Esophagus squamous epithelium (tissue), 5 donors: ENCODE data around the gene KRTAP10-9. TPM values are rescaled to one million over a fixed set of nuclear protein-coding genes. Genes with fewer than 3 reads are reported as not detected.

Experiments used
- DNase-seq: peaks from one replicate; lab custom pipeline; 2025; lab: John Stamatoyannopoulos, UW
- H3K27ac ChIP-seq, 4 donors: fragments of 200-600 bp; sonication (generic); one replicate each; pipeline ENCODE4 v1.5.1; 2016 to 2019; ENCODE audit warnings: mild to moderate bottlenecking in 1 of 4
- H3K27me3 ChIP-seq, 4 donors: fragments of 200-600 bp; sonication (generic); 1 replicate in 3 of 4; 2 replicates in 1 of 4; pipeline versions ENCODE4 v1.5.1 to v1.6.0; 2017 to 2021; ENCODE audit warnings: antibody characterized with exemption in 1 of 4
- H3K36me3 ChIP-seq, 3 donors: fragments of 200-600 bp; sonication (generic); one replicate each; pipeline ENCODE4 v1.5.1; 2016 to 2019
- H3K4me1 ChIP-seq, 3 donors: fragments of 200-600 bp; sonication (generic); one replicate each; pipeline ENCODE4 v1.5.1; 2017 to 2019
- H3K4me3 ChIP-seq, 4 donors: fragments of 200-600 bp; sonication (generic); 1 replicate in 3 of 4; 2 replicates in 1 of 4; pipeline ENCODE4 v1.5.1; 2016 to 2019; ENCODE audit warnings: mild to moderate bottlenecking in 2 of 4, moderate library complexity in 1 of 4
- H3K9me3 ChIP-seq, 3 donors: fragments of 200-600 bp; sonication (generic); one replicate each; pipeline ENCODE4 v1.5.1; 2016 to 2019
- POLR2A ChIP-seq, 4 donors: fragments of 450-650 bp; IDR thresholded peaks; one replicate each; pipeline ENCODE4 v1.6.1; 2017; ENCODE audit warnings: antibody characterized with exemption in 4 of 4, mild to moderate bottlenecking in 4 of 4, moderate library complexity in 3 of 4
- WGBS, 2 donors: methylation state at CpG; one replicate each; pipeline ENCODE4 v1.1.5; 2018; 5-methylcytosine and 5-hydroxymethylcytosine counted together
- intact Hi-C: fragments of 100-400 bp; cut with DNase I; formaldehyde crosslinking; loops from one replicate; pipeline ENCODE4 v1.15.0; 2022
- total RNA-seq, 4 donors: library from RNA; depleted of rRNA; stranded (reverse); fragments of >200 nt; gene quantifications; one replicate each; pipeline ENCODE4 v1.1.0, GENCODE V29; 2016
- TF ChIP-seq, protein P1 (sequence below), 6 experiments: fragments of 450-650 bp in 4 of 6; fragments of 200-600 bp in 2 of 6; sonication (generic) in 2 of 6; IDR thresholded peaks; one replicate each; pipeline ENCODE4 v1.5.1; 2016 to 2019; ENCODE audit warnings: antibody characterized with exemption in 6 of 6, mild to moderate bottlenecking in 4 of 6, moderate library complexity in 4 of 6
- donor health status: DM: yes; HTN: yes; CAD: no.

The KRTAP10-9 gene
- total RNA-seq, 4 donors from 2014 or later = not detected

DNA sequence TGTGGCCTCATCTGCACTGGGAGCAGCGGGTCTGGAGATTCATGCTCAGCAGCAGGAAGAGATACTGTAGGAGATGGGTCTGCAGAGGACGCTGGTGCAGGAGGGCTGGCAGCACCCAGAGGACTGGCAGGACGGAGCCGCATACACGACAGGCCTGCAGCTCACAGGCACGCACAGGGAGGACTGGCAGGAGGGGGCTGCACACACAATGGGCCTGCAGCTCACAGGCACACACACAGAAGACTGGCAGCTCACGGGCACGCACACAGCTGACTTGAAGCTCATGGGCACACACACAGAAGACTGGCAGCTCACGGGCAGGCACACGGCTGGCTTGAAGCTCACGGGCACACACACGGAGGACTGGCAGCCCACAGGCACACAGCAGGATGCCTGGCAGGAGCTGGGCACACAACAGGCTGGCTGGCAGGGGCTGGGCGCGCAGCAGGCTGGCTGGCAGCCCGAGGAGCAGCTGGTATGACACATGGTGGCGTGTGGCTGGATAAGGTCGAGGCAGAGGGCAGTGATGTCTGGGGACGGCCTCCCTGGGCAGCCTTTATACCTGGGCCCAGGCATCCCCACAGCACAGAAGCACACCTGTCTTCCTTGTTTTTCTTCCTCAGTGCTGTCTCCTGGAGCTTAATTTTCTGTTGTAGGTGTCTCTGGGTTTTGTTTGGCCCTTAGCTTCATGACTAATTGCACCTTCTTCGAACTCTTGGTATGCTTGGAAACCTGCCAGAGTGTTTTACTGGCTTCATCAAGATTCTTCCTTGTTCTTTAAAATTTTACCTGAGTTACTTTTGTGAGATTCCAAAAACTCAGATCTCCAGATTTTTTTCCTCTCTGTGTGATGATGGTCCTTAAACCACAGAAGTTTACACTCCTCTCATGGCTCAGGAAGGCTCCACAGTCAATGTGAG is 39.8 kb downstream of the KRTAP10-9 start, which contains the start of gene KRTAP12-2:
TSS of gene KRTAP12-2 (minus strand) at position 527 of the 920 bp plus-strand sequence. CDS start at position 486, 41 bp downstream.
- no peaks in the 10 kb centered on the region for H3K36me3 ChIP-seq
- no peak within 1 kb of the TSS for H3K4me3 ChIP-seq
- 43 to 87% methylated on average over 3 to 10 of the region's 19 CpGs for WGBS, 2 donors
- intact Hi-C loops = no loop called here
- H3K27me3 ChIP-seq = peaks cover 0 to 35% (median 0%) of the 10 kb centered on the region in 4 donors
- H3K4me1 ChIP-seq = no peaks in the 10 kb centered on the region
- no peak for DNase-seq
- TF ChIP-seq POLR2A (IDR thresholded peaks at IDR 0.05) = no peak
- TF ChIP-seq, protein P1, sequence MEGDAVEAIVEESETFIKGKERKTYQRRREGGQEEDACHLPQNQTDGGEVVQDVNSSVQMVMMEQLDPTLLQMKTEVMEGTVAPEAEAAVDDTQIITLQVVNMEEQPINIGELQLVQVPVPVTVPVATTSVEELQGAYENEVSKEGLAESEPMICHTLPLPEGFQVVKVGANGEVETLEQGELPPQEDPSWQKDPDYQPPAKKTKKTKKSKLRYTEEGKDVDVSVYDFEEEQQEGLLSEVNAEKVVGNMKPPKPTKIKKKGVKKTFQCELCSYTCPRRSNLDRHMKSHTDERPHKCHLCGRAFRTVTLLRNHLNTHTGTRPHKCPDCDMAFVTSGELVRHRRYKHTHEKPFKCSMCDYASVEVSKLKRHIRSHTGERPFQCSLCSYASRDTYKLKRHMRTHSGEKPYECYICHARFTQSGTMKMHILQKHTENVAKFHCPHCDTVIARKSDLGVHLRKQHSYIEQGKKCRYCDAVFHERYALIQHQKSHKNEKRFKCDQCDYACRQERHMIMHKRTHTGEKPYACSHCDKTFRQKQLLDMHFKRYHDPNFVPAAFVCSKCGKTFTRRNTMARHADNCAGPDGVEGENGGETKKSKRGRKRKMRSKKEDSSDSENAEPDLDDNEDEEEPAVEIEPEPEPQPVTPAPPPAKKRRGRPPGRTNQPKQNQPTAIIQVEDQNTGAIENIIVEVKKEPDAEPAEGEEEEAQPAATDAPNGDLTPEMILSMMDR (IDR thresholded peaks at IDR 0.05) = no peak
- peaks cover 0 to 13% (median 0%) of the 10 kb centered on the region in 3 donors for H3K9me3 ChIP-seq
- no peak within 1 kb of the TSS for H3K27ac ChIP-seq

DNA sequence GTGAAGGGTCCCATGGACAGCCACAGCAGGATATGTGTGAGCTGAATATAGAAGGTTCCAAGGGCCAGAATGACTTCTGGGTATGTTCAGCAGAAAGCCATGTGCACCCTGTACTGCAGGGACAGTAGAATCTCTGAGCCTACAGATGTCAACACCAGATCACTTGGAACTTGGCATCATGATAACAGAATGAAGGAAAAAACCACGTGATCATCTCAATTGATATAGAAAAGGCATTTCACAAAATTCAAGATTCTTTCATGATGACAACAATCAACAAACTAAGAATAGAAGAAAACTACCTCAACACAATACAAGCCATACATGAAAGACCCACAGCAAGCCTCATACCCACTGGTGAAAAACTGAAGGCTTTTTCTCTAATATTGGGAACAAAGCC is 40.7 kb downstream of the KRTAP10-9 start:
- peaks cover 0 to 35% (median 0%) of the 10 kb centered on the region in 4 donors for H3K27me3 ChIP-seq
- no peak overlapping the region for H3K4me3 ChIP-seq
- TF ChIP-seq, protein P1 (IDR thresholded peaks at IDR 0.05) = no peak
- TF ChIP-seq POLR2A (IDR thresholded peaks at IDR 0.05) = no peak
- no peaks in the 10 kb centered on the region for H3K36me3 ChIP-seq
- intact Hi-C loops = no loop called here
- no peak for DNase-seq
- H3K27ac ChIP-seq = no peak overlapping the region
- H3K4me1 ChIP-seq = no peaks in the 10 kb centered on the region
- WGBS, 2 donors = 42 to 56% methylated on average over 1 of the region's 1 CpG
- peaks cover 0 to 21% (median 7%) of the 10 kb centered on the region in 3 donors for H3K9me3 ChIP-seq

DNA sequence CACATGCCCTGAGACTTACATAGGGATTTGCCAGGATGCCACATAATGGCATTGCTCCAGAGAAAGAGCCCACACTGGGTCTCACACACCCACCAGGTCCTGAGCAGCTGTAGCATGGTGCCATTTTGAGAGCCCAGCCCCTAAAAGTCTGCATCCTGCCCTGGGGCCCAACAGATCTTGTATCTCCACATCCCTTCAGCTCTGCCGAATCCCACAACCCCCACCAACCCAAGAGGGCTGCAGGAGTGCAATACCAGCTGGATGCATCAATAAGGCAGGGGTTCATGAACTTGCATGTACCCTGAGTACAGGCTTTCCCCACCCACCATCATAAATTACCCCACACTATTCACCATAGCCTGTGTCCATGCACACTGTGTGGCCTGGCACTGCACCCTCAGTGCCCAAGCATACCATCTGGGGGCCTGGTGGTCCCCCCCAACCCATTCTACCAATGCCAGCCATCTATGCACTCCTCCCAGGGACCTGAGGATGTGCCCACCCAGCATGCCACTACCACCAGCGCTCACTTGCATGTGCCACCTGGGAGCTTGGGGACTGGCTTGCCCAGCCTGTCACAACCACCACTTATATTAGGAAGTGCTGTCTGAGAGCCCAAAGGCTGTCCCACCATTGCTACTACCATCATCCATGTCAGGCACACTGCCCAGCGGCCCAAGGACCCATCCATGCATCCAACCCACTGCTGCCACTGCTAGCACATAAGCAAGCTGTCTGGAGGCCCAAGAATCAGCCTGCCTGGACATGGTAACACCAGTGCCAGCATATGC is 43.9 kb downstream of the KRTAP10-9 start:
- no peak for DNase-seq
- Histone ChIP-seq H3K36me3 (no peaks in the 10 kb centered on the region), H3K27ac (no peak overlapping the region), H3K27me3 (peaks cover 0 to 26% (median 0%) of the 10 kb centered on the region in 4 donors), H3K4me3 (no peak overlapping the region), H3K9me3 (peaks cover 0 to 31% (median 11%) of the 10 kb centered on the region in 3 donors), H3K4me1 (no peaks in the 10 kb centered on the region)
- intact Hi-C loops = no loop called here
- TF ChIP-seq, protein P1 (IDR thresholded peaks at IDR 0.05) = no peak
- TF ChIP-seq POLR2A (IDR thresholded peaks at IDR 0.05) = no peak
- WGBS, 2 donors = 57 to 81% methylated on average over 1 to 3 of the region's 3 CpGs

DNA sequence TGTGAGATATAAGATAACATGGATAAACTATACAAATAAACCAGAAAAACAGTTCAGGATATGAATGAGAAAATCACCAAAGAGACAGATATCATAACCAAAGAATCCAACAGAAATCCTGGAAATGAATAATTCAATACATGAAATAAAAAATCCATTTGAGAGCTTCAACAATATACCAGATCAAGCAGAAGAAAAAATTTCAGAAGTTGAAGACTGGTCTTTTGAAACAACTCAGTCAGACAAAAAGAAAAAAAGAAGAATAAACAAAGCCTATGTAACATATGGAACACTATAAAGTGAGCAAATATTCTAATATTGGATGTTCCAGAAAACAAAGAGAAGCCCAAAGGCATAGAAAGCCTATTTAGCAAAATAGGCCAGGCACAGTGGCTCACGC is 45.0 kb downstream of the KRTAP10-9 start:
- TF ChIP-seq POLR2A (IDR thresholded peaks at IDR 0.05) = no peak
- TF ChIP-seq, protein P1 (IDR thresholded peaks at IDR 0.05) = no peak
- intact Hi-C loops = no loop called here
- Histone ChIP-seq H3K27me3 (peaks cover 0 to 26% (median 0%) of the 10 kb centered on the region in 4 donors), H3K4me3 (no peak overlapping the region), H3K4me1 (no peaks in the 10 kb centered on the region), H3K9me3 (peaks cover 0 to 31% (median 11%) of the 10 kb centered on the region in 3 donors), H3K36me3 (no peaks in the 10 kb centered on the region), H3K27ac (no peak overlapping the region)
- DNase-seq = no peak
- 76 to 80% methylated on average over 1 of the region's 1 CpG for WGBS, 2 donors
